ENCODE data around the gene VAV2. TPM values are rescaled to one million over a fixed set of nuclear protein-coding genes. Genes with fewer than 3 reads are reported as not detected.

Gene VAV2
- total and polyA plus RNA-seq, 2 experiments from 2014 or later = 8.1 to 28.9 TPM

GRCh38 chr9:133826289-133827085 is 165.6 kb downstream of the VAV2 start:
- no peaks in the 10 kb centered on the region; the same call in 2 of the 3 replicates for H3K36me3 Mint-ChIP-seq (ENCODE audit: low read depth)
- DNase-seq (ENCODE audit: low spot score) = no peak

More at GRCh38 chr9:133826289-133827085, 165.6 kb downstream of the VAV2 start:
- ATAC-seq = no peak
- Mint-ChIP-seq H3K27ac (no peak overlapping the region), H3K4me3 (no peak overlapping the region), H3K9me3 (no peaks in the 10 kb centered on the region), H3K4me1 (peaks cover 46% of the 10 kb centered on the region), H3K27me3 (ENCODE audit: insufficient read depth, low read depth, poor library complexity) (peaks cover 16% of the 10 kb centered on the region)
- no peaks in the 10 kb centered on the region for H3K27me3 ChIP-seq (ENCODE audit: insufficient read depth)
- H2AFZ ChIP-seq = no peak overlapping the region
- no peak overlapping the region for H3K4me3 ChIP-seq
- TF ChIP-seq ZNF331 (CRISPR knock-in tag; IDR thresholded peaks at IDR 0.05; ENCODE audit: low read depth) (no peak), CREB1 (CRISPR knock-in tag; IDR thresholded peaks at IDR 0.05; ENCODE audit: low read depth) (no peak), EZH2phosphoT487 (IDR thresholded peaks at IDR 0.05; ENCODE audit: unreplicated experiment) (no peak), POLR2AphosphoS5 (IDR thresholded peaks at IDR 0.05; ENCODE audit: low read depth) (no peak), STAT1 (IDR thresholded peaks at IDR 0.05; ENCODE audit: unreplicated experiment) (no peak), ZNF114 (CRISPR knock-in tag; IDR thresholded peaks at IDR 0.05) (no peak), NANOG (IDR thresholded peaks at IDR 0.05; ENCODE audit: borderline replicate concordance) (no peak), EZH2 (IDR thresholded peaks at IDR 0.05; ENCODE audit: low read depth, unreplicated experiment) (no peak), JUNB (IDR thresholded peaks at IDR 0.05; ENCODE audit: unreplicated experiment) (no peak)
- TF ChIP-seq, protein P1, sequence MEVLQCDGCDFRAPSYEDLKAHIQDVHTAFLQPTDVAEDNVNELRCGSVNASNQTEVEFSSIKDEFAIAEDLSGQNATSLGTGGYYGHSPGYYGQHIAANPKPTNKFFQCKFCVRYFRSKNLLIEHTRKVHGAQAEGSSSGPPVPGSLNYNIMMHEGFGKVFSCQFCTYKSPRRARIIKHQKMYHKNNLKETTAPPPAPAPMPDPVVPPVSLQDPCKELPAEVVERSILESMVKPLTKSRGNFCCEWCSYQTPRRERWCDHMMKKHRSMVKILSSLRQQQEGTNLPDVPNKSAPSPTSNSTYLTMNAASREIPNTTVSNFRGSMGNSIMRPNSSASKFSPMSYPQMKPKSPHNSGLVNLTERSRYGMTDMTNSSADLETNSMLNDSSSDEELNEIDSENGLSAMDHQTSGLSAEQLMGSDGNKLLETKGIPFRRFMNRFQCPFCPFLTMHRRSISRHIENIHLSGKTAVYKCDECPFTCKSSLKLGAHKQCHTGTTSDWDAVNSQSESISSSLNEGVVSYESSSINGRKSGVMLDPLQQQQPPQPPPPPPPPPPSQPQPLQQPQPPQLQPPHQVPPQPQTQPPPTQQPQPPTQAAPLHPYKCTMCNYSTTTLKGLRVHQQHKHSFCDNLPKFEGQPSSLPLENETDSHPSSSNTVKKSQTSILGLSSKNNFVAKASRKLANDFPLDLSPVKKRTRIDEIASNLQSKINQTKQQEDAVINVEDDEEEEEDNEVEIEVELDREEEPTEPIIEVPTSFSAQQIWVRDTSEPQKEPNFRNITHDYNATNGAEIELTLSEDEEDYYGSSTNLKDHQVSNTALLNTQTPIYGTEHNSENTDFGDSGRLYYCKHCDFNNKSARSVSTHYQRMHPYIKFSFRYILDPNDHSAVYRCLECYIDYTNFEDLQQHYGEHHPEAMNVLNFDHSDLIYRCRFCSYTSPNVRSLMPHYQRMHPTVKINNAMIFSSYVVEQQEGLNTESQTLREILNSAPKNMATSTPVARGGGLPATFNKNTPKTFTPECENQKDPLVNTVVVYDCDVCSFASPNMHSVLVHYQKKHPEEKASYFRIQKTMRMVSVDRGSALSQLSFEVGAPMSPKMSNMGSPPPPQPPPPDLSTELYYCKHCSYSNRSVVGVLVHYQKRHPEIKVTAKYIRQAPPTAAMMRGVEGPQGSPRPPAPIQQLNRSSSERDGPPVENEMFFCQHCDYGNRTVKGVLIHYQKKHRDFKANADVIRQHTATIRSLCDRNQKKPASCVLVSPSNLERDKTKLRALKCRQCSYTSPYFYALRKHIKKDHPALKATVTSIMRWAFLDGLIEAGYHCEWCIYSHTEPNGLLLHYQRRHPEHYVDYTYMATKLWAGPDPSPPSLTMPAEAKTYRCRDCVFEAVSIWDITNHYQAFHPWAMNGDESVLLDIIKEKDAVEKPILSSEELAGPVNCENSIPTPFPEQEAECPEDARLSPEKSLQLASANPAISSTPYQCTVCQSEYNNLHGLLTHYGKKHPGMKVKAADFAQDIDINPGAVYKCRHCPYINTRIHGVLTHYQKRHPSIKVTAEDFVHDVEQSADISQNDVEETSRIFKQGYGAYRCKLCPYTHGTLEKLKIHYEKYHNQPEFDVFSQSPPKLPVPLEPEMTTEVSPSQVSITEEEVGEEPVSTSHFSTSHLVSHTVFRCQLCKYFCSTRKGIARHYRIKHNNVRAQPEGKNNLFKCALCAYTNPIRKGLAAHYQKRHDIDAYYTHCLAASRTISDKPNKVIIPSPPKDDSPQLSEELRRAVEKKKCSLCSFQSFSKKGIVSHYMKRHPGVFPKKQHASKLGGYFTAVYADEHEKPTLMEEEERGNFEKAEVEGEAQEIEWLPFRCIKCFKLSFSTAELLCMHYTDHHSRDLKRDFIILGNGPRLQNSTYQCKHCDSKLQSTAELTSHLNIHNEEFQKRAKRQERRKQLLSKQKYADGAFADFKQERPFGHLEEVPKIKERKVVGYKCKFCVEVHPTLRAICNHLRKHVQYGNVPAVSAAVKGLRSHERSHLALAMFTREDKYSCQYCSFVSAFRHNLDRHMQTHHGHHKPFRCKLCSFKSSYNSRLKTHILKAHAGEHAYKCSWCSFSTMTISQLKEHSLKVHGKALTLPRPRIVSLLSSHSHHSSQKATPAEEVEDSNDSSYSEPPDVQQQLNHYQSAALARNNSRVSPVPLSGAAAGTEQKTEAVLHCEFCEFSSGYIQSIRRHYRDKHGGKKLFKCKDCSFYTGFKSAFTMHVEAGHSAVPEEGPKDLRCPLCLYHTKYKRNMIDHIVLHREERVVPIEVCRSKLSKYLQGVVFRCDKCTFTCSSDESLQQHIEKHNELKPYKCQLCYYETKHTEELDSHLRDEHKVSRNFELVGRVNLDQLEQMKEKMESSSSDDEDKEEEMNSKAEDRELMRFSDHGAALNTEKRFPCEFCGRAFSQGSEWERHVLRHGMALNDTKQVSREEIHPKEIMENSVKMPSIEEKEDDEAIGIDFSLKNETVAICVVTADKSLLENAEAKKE (CRISPR knock-in tag; IDR thresholded peaks at IDR 0.05) = no peak
- TF ChIP-seq, protein P2, sequence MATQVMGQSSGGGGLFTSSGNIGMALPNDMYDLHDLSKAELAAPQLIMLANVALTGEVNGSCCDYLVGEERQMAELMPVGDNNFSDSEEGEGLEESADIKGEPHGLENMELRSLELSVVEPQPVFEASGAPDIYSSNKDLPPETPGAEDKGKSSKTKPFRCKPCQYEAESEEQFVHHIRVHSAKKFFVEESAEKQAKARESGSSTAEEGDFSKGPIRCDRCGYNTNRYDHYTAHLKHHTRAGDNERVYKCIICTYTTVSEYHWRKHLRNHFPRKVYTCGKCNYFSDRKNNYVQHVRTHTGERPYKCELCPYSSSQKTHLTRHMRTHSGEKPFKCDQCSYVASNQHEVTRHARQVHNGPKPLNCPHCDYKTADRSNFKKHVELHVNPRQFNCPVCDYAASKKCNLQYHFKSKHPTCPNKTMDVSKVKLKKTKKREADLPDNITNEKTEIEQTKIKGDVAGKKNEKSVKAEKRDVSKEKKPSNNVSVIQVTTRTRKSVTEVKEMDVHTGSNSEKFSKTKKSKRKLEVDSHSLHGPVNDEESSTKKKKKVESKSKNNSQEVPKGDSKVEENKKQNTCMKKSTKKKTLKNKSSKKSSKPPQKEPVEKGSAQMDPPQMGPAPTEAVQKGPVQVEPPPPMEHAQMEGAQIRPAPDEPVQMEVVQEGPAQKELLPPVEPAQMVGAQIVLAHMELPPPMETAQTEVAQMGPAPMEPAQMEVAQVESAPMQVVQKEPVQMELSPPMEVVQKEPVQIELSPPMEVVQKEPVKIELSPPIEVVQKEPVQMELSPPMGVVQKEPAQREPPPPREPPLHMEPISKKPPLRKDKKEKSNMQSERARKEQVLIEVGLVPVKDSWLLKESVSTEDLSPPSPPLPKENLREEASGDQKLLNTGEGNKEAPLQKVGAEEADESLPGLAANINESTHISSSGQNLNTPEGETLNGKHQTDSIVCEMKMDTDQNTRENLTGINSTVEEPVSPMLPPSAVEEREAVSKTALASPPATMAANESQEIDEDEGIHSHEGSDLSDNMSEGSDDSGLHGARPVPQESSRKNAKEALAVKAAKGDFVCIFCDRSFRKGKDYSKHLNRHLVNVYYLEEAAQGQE (IDR thresholded peaks at IDR 0.05; ENCODE audit: unreplicated experiment) = no peak
- TF ChIP-seq, protein P3, sequence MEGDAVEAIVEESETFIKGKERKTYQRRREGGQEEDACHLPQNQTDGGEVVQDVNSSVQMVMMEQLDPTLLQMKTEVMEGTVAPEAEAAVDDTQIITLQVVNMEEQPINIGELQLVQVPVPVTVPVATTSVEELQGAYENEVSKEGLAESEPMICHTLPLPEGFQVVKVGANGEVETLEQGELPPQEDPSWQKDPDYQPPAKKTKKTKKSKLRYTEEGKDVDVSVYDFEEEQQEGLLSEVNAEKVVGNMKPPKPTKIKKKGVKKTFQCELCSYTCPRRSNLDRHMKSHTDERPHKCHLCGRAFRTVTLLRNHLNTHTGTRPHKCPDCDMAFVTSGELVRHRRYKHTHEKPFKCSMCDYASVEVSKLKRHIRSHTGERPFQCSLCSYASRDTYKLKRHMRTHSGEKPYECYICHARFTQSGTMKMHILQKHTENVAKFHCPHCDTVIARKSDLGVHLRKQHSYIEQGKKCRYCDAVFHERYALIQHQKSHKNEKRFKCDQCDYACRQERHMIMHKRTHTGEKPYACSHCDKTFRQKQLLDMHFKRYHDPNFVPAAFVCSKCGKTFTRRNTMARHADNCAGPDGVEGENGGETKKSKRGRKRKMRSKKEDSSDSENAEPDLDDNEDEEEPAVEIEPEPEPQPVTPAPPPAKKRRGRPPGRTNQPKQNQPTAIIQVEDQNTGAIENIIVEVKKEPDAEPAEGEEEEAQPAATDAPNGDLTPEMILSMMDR (conservative IDR thresholded peaks at IDR 0.05; ENCODE audit: low read depth in 2 of 2) = no peak
- TF ChIP-seq, protein P4, sequence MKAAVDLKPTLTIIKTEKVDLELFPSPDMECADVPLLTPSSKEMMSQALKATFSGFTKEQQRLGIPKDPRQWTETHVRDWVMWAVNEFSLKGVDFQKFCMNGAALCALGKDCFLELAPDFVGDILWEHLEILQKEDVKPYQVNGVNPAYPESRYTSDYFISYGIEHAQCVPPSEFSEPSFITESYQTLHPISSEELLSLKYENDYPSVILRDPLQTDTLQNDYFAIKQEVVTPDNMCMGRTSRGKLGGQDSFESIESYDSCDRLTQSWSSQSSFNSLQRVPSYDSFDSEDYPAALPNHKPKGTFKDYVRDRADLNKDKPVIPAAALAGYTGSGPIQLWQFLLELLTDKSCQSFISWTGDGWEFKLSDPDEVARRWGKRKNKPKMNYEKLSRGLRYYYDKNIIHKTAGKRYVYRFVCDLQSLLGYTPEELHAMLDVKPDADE (IDR thresholded peaks at IDR 0.05) = no peak
- peaks cover 17% of the 10 kb centered on the region; the same call in 1 of the 2 replicates for H3K4me1 ChIP-seq (ENCODE audit: insufficient read depth)
- no peaks in the 10 kb centered on the region for H3K36me3 ChIP-seq (ENCODE audit: insufficient read depth)
- H3K9me2 ChIP-seq (ENCODE audit: insufficient read depth) = no peaks in the 10 kb centered on the region
- H3K27ac ChIP-seq (ENCODE audit: low read depth) = peak overlapping the region; percentile 50; the same call in 1 of the 2 replicates
- H3F3A ChIP-seq (replicated peaks; ENCODE audit: low read depth) = no peaks in the 10 kb centered on the region
- H3K79me2 ChIP-seq (replicated peaks; ENCODE audit: insufficient read depth) = no peaks in the 10 kb centered on the region
- H3K4me2 ChIP-seq = no peak overlapping the region
- H4K20me1 ChIP-seq (replicated peaks; ENCODE audit: insufficient read depth) = no peaks in the 10 kb centered on the region

All from GM23338 (cell line).